T-helper 1 cell (primary cell): ENCODE data around the gene BLACAT1.
"Not testable (repeated sequence)": the region's sequence is repeated elsewhere in the genome, so short reads cannot be mapped to it uniquely, and the experiment has no call there.

ENCODE experiments used
- DNase-seq, 5 donors: peaks; one replicate each; pipeline ENCODE4 v3.0.0-alpha.2; 2012 to 2020

The BLACAT1 gene

GRCh38 chr1:205438213-205439158 is 17.4 kb downstream of the BLACAT1 start:
- no peak for DNase-seq

GRCh38 chr1:205437570-205437969 is 18.3 kb downstream of the BLACAT1 start:
- DNase-seq = no peak

- no peak for DNase-seq
These were observed 19.0 kb downstream of the BLACAT1 start for GRCh38 chr1:205436776-205437410.

- DNase-seq = no peak
These were observed 20.0 kb downstream of the BLACAT1 start for GRCh38 chr1:205435578-205436573.

GRCh38 chr1:205434738-205435137 is 21.1 kb downstream of the BLACAT1 start:
- no peak for DNase-seq

- DNase-seq = not testable (repeated sequence)
These were observed 23.2 kb downstream of the BLACAT1 start for GRCh38 chr1:205432692-205433091.

- no peak for DNase-seq
These were observed 23.7 kb downstream of the BLACAT1 start for GRCh38 chr1:205432116-205432515.

- peak in 4 of 5 donors; percentile 25 to 45 (median 35) for DNase-seq
These were observed 25.0 kb downstream of the BLACAT1 start for GRCh38 chr1:205430696-205431305.

- DNase-seq = no peak
These were observed 25.8 kb downstream of the BLACAT1 start for GRCh38 chr1:205429762-205430695.

GRCh38 chr1:205424901-205425600 is 30.8 kb downstream of the BLACAT1 start:
- DNase-seq = no peak

- no peak for DNase-seq
These were observed 31.9 kb downstream of the BLACAT1 start for GRCh38 chr1:205423814-205424399.

- no peak for DNase-seq
These were observed 32.7 kb downstream of the BLACAT1 start for GRCh38 chr1:205422993-205423642.

- no peak for DNase-seq
These were observed 34.0 kb downstream of the BLACAT1 start, which contains the start of gene LEMD1 for GRCh38 chr1:205421798-205422197. Gene LEMD1, minus strand, starts transcription at chr1:205422056. Its CDS starts 1,520 bp downstream, at chr1:205420536.

- no peak for DNase-seq
These were observed 34.9 kb downstream of the BLACAT1 start for GRCh38 chr1:205420938-205421337.

- no peak for DNase-seq
These were observed 37.8 kb downstream of the BLACAT1 start for GRCh38 chr1:205417870-205418635.

GRCh38 chr1:205416322-205416721 is 39.5 kb downstream of the BLACAT1 start:
- no peak for DNase-seq

- DNase-seq = no peak
These were observed 45.1 kb downstream of the BLACAT1 start for GRCh38 chr1:205410581-205411298.

- no peak for DNase-seq
These were observed 47.9 kb downstream of the BLACAT1 start for GRCh38 chr1:205407970-205408369.
